Measurements from ENCODE around the gene MYD88.
"Not testable (repeated sequence)": the region's sequence is repeated elsewhere in the genome, so short reads cannot be mapped to it uniquely, and the experiment has no call there.

MYD88 gene

GRCh38 chr3:38125305-38126120 is 12.9 kb upstream of the MYD88 start:
- peaks cover 83% of the 10 kb centered on the region for H3K36me3 ChIP-seq (ENCODE audit: insufficient read depth, low read length)

GRCh38 chr3:38126121-38126892 is 12.2 kb upstream of the MYD88 start:
- Histone ChIP-seq H3K36me3 (ENCODE audit: insufficient read depth, low read length) (peaks cover 84% of the 10 kb centered on the region), H3K27me3 (ENCODE audit: insufficient read depth, low read length) (no peaks in the 10 kb centered on the region), H3K4me3 (ENCODE audit: low read length) (no peak overlapping the region), H3K4me1 (ENCODE audit: insufficient read depth, low read length) (no peaks in the 10 kb centered on the region), H3K9me3 (ENCODE audit: low read length) (no peaks in the 10 kb centered on the region), H2AFZ (ENCODE audit: low read depth, low read length) (no peak overlapping the region)

More at GRCh38 chr3:38125305-38126120, 12.9 kb upstream of the MYD88 start:
- Histone ChIP-seq H3K27me3 (ENCODE audit: insufficient read depth, low read length) (no peaks in the 10 kb centered on the region), H3K4me3 (ENCODE audit: low read length) (no peak overlapping the region), H2AFZ (ENCODE audit: low read depth, low read length) (no peak overlapping the region), H3K4me1 (ENCODE audit: insufficient read depth, low read length) (no peaks in the 10 kb centered on the region), H3K9me3 (ENCODE audit: low read length) (no peaks in the 10 kb centered on the region)

GRCh38 chr3:38127611-38128302 is 10.7 kb upstream of the MYD88 start:
- Histone ChIP-seq H2AFZ (ENCODE audit: low read depth, low read length) (no peak overlapping the region), H3K4me1 (ENCODE audit: insufficient read depth, low read length) (no peaks in the 10 kb centered on the region), H3K9me3 (ENCODE audit: low read length) (no peaks in the 10 kb centered on the region), H3K36me3 (ENCODE audit: insufficient read depth, low read length) (peaks cover 84% of the 10 kb centered on the region), H3K27me3 (ENCODE audit: insufficient read depth, low read length) (no peaks in the 10 kb centered on the region), H3K4me3 (ENCODE audit: low read length) (no peak overlapping the region)

GRCh38 chr3:38128303-38128655 is 10.2 kb upstream of the MYD88 start:
- no peaks in the 10 kb centered on the region for H3K27me3 ChIP-seq (ENCODE audit: insufficient read depth, low read length)
- no peaks in the 10 kb centered on the region for H3K4me1 ChIP-seq (ENCODE audit: insufficient read depth, low read length)
- no peak overlapping the region for H2AFZ ChIP-seq (ENCODE audit: low read depth, low read length)
- H3K36me3 ChIP-seq (ENCODE audit: insufficient read depth, low read length) = peaks cover 83% of the 10 kb centered on the region
- H3K4me3 ChIP-seq (ENCODE audit: low read length) = no peak overlapping the region
- H3K9me3 ChIP-seq (ENCODE audit: low read length) = no peaks in the 10 kb centered on the region

GRCh38 chr3:38129058-38129457 is 9.4 kb upstream of the MYD88 start:
- no peak overlapping the region for H2AFZ ChIP-seq (ENCODE audit: low read depth, low read length)
- peaks cover 83% of the 10 kb centered on the region for H3K36me3 ChIP-seq (ENCODE audit: insufficient read depth, low read length)

GRCh38 chr3:38130631-38131065 is 7.8 kb upstream of the MYD88 start:
- Histone ChIP-seq H3K27me3 (ENCODE audit: insufficient read depth, low read length) (no peaks in the 10 kb centered on the region), H3K36me3 (ENCODE audit: insufficient read depth, low read length) (peaks cover 77% of the 10 kb centered on the region), H3K4me3 (ENCODE audit: low read length) (no peak overlapping the region), H3K4me1 (ENCODE audit: insufficient read depth, low read length) (peaks cover 2% of the 10 kb centered on the region), H2AFZ (ENCODE audit: low read depth, low read length) (no peak overlapping the region), H3K9me3 (ENCODE audit: low read length) (no peaks in the 10 kb centered on the region)

More at GRCh38 chr3:38129058-38129457, 9.4 kb upstream of the MYD88 start:
- H3K4me1 ChIP-seq (ENCODE audit: insufficient read depth, low read length) = no peaks in the 10 kb centered on the region
- H3K27me3 ChIP-seq (ENCODE audit: insufficient read depth, low read length) = no peaks in the 10 kb centered on the region
- no peaks in the 10 kb centered on the region for H3K9me3 ChIP-seq (ENCODE audit: low read length)
- H3K4me3 ChIP-seq (ENCODE audit: low read length) = no peak overlapping the region

GRCh38 chr3:38131621-38132369 is 6.7 kb upstream of the MYD88 start:
- Histone ChIP-seq H3K27me3 (ENCODE audit: insufficient read depth, low read length) (no peaks in the 10 kb centered on the region), H2AFZ (ENCODE audit: low read depth, low read length) (no peak overlapping the region), H3K4me3 (ENCODE audit: low read length) (no peak overlapping the region), H3K36me3 (ENCODE audit: insufficient read depth, low read length) (peaks cover 65% of the 10 kb centered on the region), H3K4me1 (ENCODE audit: insufficient read depth, low read length) (peaks cover 8% of the 10 kb centered on the region), H3K9me3 (ENCODE audit: low read length) (no peaks in the 10 kb centered on the region)

- Histone ChIP-seq H3K27me3 (ENCODE audit: insufficient read depth, low read length) (no peaks in the 10 kb centered on the region), H3K36me3 (ENCODE audit: insufficient read depth, low read length) (peaks cover 51% of the 10 kb centered on the region), H3K4me3 (ENCODE audit: low read length) (no peak overlapping the region), H3K4me1 (ENCODE audit: insufficient read depth, low read length) (peaks cover 12% of the 10 kb centered on the region), H2AFZ (ENCODE audit: low read depth, low read length) (no peak overlapping the region), H3K9me3 (ENCODE audit: low read length) (no peaks in the 10 kb centered on the region)
Observed at GRCh38 chr3:38133209-38133556, 5.3 kb upstream of the MYD88 start.

- Histone ChIP-seq H2AFZ (ENCODE audit: low read depth, low read length) (no peak overlapping the region), H3K36me3 (ENCODE audit: insufficient read depth, low read length) (peaks cover 47% of the 10 kb centered on the region), H3K4me3 (ENCODE audit: low read length) (no peak overlapping the region), H3K9me3 (ENCODE audit: low read length) (no peaks in the 10 kb centered on the region), H3K4me1 (ENCODE audit: insufficient read depth, low read length) (peaks cover 12% of the 10 kb centered on the region), H3K27me3 (ENCODE audit: insufficient read depth, low read length) (no peaks in the 10 kb centered on the region)
Observed at GRCh38 chr3:38133557-38134405, 4.7 kb upstream of the MYD88 start.

GRCh38 chr3:38134517-38135143 is 3.8 kb upstream of the MYD88 start:
- H2AFZ ChIP-seq (ENCODE audit: low read depth, low read length); H3K27me3 ChIP-seq (ENCODE audit: insufficient read depth, low read length); H3K4me3 ChIP-seq (ENCODE audit: low read length); H3K9me3 ChIP-seq (ENCODE audit: low read length): not testable (repeated sequence)
- Histone ChIP-seq H3K36me3 (ENCODE audit: insufficient read depth, low read length) (peaks cover 39% of the 10 kb centered on the region), H3K4me1 (ENCODE audit: insufficient read depth, low read length) (peaks cover 12% of the 10 kb centered on the region)

GRCh38 chr3:38135621-38136277 is 2.7 kb upstream of the MYD88 start:
- H3K27me3 ChIP-seq (ENCODE audit: insufficient read depth, low read length); H3K9me3 ChIP-seq (ENCODE audit: low read length); H2AFZ ChIP-seq (ENCODE audit: low read depth, low read length): not testable (repeated sequence)
- Histone ChIP-seq H3K36me3 (ENCODE audit: insufficient read depth, low read length) (peaks cover 31% of the 10 kb centered on the region), H3K4me3 (ENCODE audit: low read length) (peak overlapping the region; percentile 74), H3K4me1 (ENCODE audit: insufficient read depth, low read length) (peaks cover 12% of the 10 kb centered on the region)
